ENCODE results near the gene C1QTNF5.

Gene C1QTNF5

GRCh38 chr11:119362741-119363080 lies 22.0 kb upstream of the C1QTNF5 start:
- Histone ChIP-seq H3K14ac (ENCODE audit: low read length) (no peak overlapping the region), H3K27ac (ENCODE audit: low read depth, low read length) (no peak overlapping the region), H3K36me3 (ENCODE audit: control insufficient read depth in 1 of 2, insufficient read depth in 2 of 2, low read length in 2 of 2) (peaks cover 5 to 6% of the 10 kb centered on the region in 2 experiments), H2BK5ac (ENCODE audit: low read depth, low read length, poor library complexity) (no peak overlapping the region), H2BK12ac (ENCODE audit: low read length) (no peak overlapping the region), H3K18ac (ENCODE audit: low read length) (no peak overlapping the region), H3K4me2 (ENCODE audit: low read length) (peak overlapping the region; percentile 73), H3K9ac (ENCODE audit: low read length) (no peak overlapping the region), H3K4me3 (ENCODE audit: low read depth, low read length) (no peak overlapping the region), H2BK120ac (ENCODE audit: insufficient read depth, low read length, poor library complexity) (no peak overlapping the region), H3K4ac (ENCODE audit: low read depth, low read length) (peak overlapping the region; percentile 6), H4K12ac (ENCODE audit: low read depth, low read length) (no peak overlapping the region), H3K9me3 (ENCODE audit: insufficient read depth, low read depth, low read length) (peaks cover 5% of the 10 kb centered on the region), H2AFZ (ENCODE audit: insufficient read depth, low read length, poor library complexity) (no peak overlapping the region), H4K91ac (ENCODE audit: low read depth, low read length) (no peak overlapping the region), H2AK5ac (ENCODE audit: low read length) (no peak overlapping the region), H3K79me1 (ENCODE audit: low read length) (peaks cover 10% of the 10 kb centered on the region), H3K23ac (ENCODE audit: low read length) (no peak overlapping the region), H3K4me1 (ENCODE audit: control insufficient read depth in 1 of 2, insufficient read depth in 2 of 2, low read length in 2 of 2) (peaks cover 33 to 36% of the 10 kb centered on the region in 2 experiments), H3K27me3 (ENCODE audit: insufficient read depth, low read length) (no peaks in the 10 kb centered on the region), H3K79me2 (ENCODE audit: control insufficient read depth, insufficient read depth, low read length, poor library complexity) (peaks cover 2% of the 10 kb centered on the region), H4K8ac (ENCODE audit: low read depth, low read length) (no peak overlapping the region)
- DNase-seq, result no peak
- WGBS (ENCODE audit: extremely low coverage, insufficient coverage, insufficient read length), result no CpG with 5 or more reads among the region's 5 CpGs

- peak overlapping the region; percentile 44 for H2BK120ac ChIP-seq (ENCODE audit: insufficient read depth, low read length, poor library complexity)
- no peak overlapping the region for H3K4me3 ChIP-seq (ENCODE audit: low read depth, low read length)
- H3K18ac ChIP-seq (ENCODE audit: low read length), result no peak overlapping the region
- H3K79me2 ChIP-seq (ENCODE audit: control insufficient read depth, insufficient read depth, low read length, poor library complexity), result peaks cover 2% of the 10 kb centered on the region
- H3K4ac ChIP-seq (ENCODE audit: low read depth, low read length), result no peak overlapping the region
- no CpG with 5 or more reads among the region's 11 CpGs for WGBS (ENCODE audit: extremely low coverage, insufficient coverage, insufficient read length)
- H3K14ac ChIP-seq (ENCODE audit: low read length), result peak overlapping the region; percentile 24
- H4K91ac ChIP-seq (ENCODE audit: low read depth, low read length), result peak overlapping the region; percentile 36
- H4K8ac ChIP-seq (ENCODE audit: low read depth, low read length), result no peak overlapping the region
- DNase-seq, result no peak
- H2BK12ac ChIP-seq (ENCODE audit: low read length), result peak overlapping the region; percentile 26
- H4K12ac ChIP-seq (ENCODE audit: low read depth, low read length), result no peak overlapping the region
- no peak overlapping the region for H2AK5ac ChIP-seq (ENCODE audit: low read length)
- peak overlapping the region; percentile 61 for H2BK5ac ChIP-seq (ENCODE audit: low read depth, low read length, poor library complexity)
- no peaks in the 10 kb centered on the region for H3K27me3 ChIP-seq (ENCODE audit: insufficient read depth, low read length)
- no peak overlapping the region for H3K9ac ChIP-seq (ENCODE audit: low read length)
- H3K9me3 ChIP-seq (ENCODE audit: insufficient read depth, low read depth, low read length), result peaks cover 5% of the 10 kb centered on the region
- peaks cover 33 to 36% of the 10 kb centered on the region in 2 experiments for H3K4me1 ChIP-seq (ENCODE audit: control insufficient read depth in 1 of 2, insufficient read depth in 2 of 2, low read length in 2 of 2)
- H3K23ac ChIP-seq (ENCODE audit: low read length), result no peak overlapping the region
- H2AFZ ChIP-seq (ENCODE audit: insufficient read depth, low read length, poor library complexity), result no peak overlapping the region
- peaks cover 5 to 6% of the 10 kb centered on the region in 2 experiments for H3K36me3 ChIP-seq (ENCODE audit: control insufficient read depth in 1 of 2, insufficient read depth in 2 of 2, low read length in 2 of 2)
- peaks cover 10% of the 10 kb centered on the region for H3K79me1 ChIP-seq (ENCODE audit: low read length)
- peak overlapping the region; percentile 95 for H3K27ac ChIP-seq (ENCODE audit: low read depth, low read length)
- H3K4me2 ChIP-seq (ENCODE audit: low read length), result peak overlapping the region; percentile 68
Measured at GRCh38 chr11:119361941-119362725, 21.4 kb upstream of the C1QTNF5 start.

- WGBS (ENCODE audit: extremely low coverage, insufficient coverage, insufficient read length), result no CpG with 5 or more reads among the region's 8 CpGs
- H4K91ac ChIP-seq (ENCODE audit: low read depth, low read length), result no peak overlapping the region
- H3K79me1 ChIP-seq (ENCODE audit: low read length), result peaks cover 11% of the 10 kb centered on the region
- H2AFZ ChIP-seq (ENCODE audit: insufficient read depth, low read length, poor library complexity), result no peak overlapping the region
- peak overlapping the region; percentile 24 for H3K14ac ChIP-seq (ENCODE audit: low read length)
- H4K12ac ChIP-seq (ENCODE audit: low read depth, low read length), result no peak overlapping the region
- peaks cover 5% of the 10 kb centered on the region for H3K9me3 ChIP-seq (ENCODE audit: insufficient read depth, low read depth, low read length)
- H3K4me2 ChIP-seq (ENCODE audit: low read length), result peak overlapping the region; percentile 68
- H3K4me1 ChIP-seq (ENCODE audit: control insufficient read depth in 1 of 2, insufficient read depth in 2 of 2, low read length in 2 of 2), result peaks cover 29 to 32% of the 10 kb centered on the region in 2 experiments
- H2AK5ac ChIP-seq (ENCODE audit: low read length), result no peak overlapping the region
- H3K27me3 ChIP-seq (ENCODE audit: insufficient read depth, low read length), result no peaks in the 10 kb centered on the region
- H3K23ac ChIP-seq (ENCODE audit: low read length), result no peak overlapping the region
- no peak overlapping the region for H3K9ac ChIP-seq (ENCODE audit: low read length)
- H2BK5ac ChIP-seq (ENCODE audit: low read depth, low read length, poor library complexity), result peak overlapping the region; percentile 61
- peak overlapping the region; percentile 8 for H4K8ac ChIP-seq (ENCODE audit: low read depth, low read length)
- H3K18ac ChIP-seq (ENCODE audit: low read length), result no peak overlapping the region
- H2BK12ac ChIP-seq (ENCODE audit: low read length), result peak overlapping the region; percentile 45
- H3K79me2 ChIP-seq (ENCODE audit: control insufficient read depth, insufficient read depth, low read length, poor library complexity), result peaks cover 4% of the 10 kb centered on the region
- peaks cover 5 to 6% of the 10 kb centered on the region in 2 experiments for H3K36me3 ChIP-seq (ENCODE audit: control insufficient read depth in 1 of 2, insufficient read depth in 2 of 2, low read length in 2 of 2)
- H2BK120ac ChIP-seq (ENCODE audit: insufficient read depth, low read length, poor library complexity), result peak overlapping the region; percentile 44
- DNase-seq, result peak; percentile 97 to 98
- no peak overlapping the region for H3K4me3 ChIP-seq (ENCODE audit: low read depth, low read length)
- H3K4ac ChIP-seq (ENCODE audit: low read depth, low read length), result no peak overlapping the region
- H3K27ac ChIP-seq (ENCODE audit: low read depth, low read length), result peak overlapping the region; percentile 95
Measured at GRCh38 chr11:119361056-119361787, 20.5 kb upstream of the C1QTNF5 start.

GRCh38 chr11:119359365-119360214 lies 18.9 kb upstream of the C1QTNF5 start:
- Histone ChIP-seq H3K14ac (ENCODE audit: low read length) (peak overlapping the region; percentile 22), H4K12ac (ENCODE audit: low read depth, low read length) (no peak overlapping the region), H3K9ac (ENCODE audit: low read length) (no peak overlapping the region), H3K27me3 (ENCODE audit: insufficient read depth, low read length) (no peaks in the 10 kb centered on the region), H3K27ac (ENCODE audit: low read depth, low read length) (no peak overlapping the region), H3K4ac (ENCODE audit: low read depth, low read length) (peak overlapping the region; percentile 20), H3K23ac (ENCODE audit: low read length) (no peak overlapping the region), H3K79me2 (ENCODE audit: control insufficient read depth, insufficient read depth, low read length, poor library complexity) (peaks cover 4% of the 10 kb centered on the region), H3K79me1 (ENCODE audit: low read length) (peaks cover 11% of the 10 kb centered on the region), H3K36me3 (ENCODE audit: control insufficient read depth in 1 of 2, insufficient read depth in 2 of 2, low read length in 2 of 2) (peaks cover 5 to 6% of the 10 kb centered on the region in 2 experiments), H3K4me1 (ENCODE audit: control insufficient read depth in 1 of 2, insufficient read depth in 2 of 2, low read length in 2 of 2) (peaks cover 29 to 32% of the 10 kb centered on the region in 2 experiments), H2AK5ac (ENCODE audit: low read length) (peak overlapping the region; percentile 68), H2BK120ac (ENCODE audit: insufficient read depth, low read length, poor library complexity) (peak overlapping the region; percentile 8), H4K8ac (ENCODE audit: low read depth, low read length) (no peak overlapping the region), H3K4me3 (ENCODE audit: low read depth, low read length) (no peak overlapping the region), H2BK12ac (ENCODE audit: low read length) (peak overlapping the region; percentile 78), H4K91ac (ENCODE audit: low read depth, low read length) (peak overlapping the region; percentile 63), H3K4me2 (ENCODE audit: low read length) (no peak overlapping the region), H3K9me3 (ENCODE audit: insufficient read depth, low read depth, low read length) (peaks cover 5% of the 10 kb centered on the region), H3K18ac (ENCODE audit: low read length) (peak overlapping the region; percentile 37), H2BK5ac (ENCODE audit: low read depth, low read length, poor library complexity) (no peak overlapping the region), H2AFZ (ENCODE audit: insufficient read depth, low read length, poor library complexity) (no peak overlapping the region)
- no peak for DNase-seq
- no CpG with 5 or more reads among the region's 10 CpGs for WGBS (ENCODE audit: extremely low coverage, insufficient coverage, insufficient read length)
